ENCODE results near the gene KMT2A. TPM values are rescaled to one million over a fixed set of nuclear protein-coding genes. Genes with fewer than 3 reads are reported as not detected.
A peak's percentile ranks its signal among the peaks of the same experiment; 100 is the strongest.

The KMT2A gene
- total and polyA plus RNA-seq, 2 experiments from 2014 or later = 34.3 to 72.2 TPM

GRCh38 chr11:118442908-118443589 is 6.8 kb downstream of the KMT2A start:
- H3K36me3 ChIP-seq (ENCODE audit: insufficient read depth) = peaks cover 4% of the 10 kb centered on the region; the same call in 1 of the 2 replicates
- H2AFZ ChIP-seq = no peak overlapping the region
- no peak for ATAC-seq
- TF ChIP-seq ETS1 (IDR thresholded peaks at IDR 0.05) (no peak), ZNF331 (CRISPR knock-in tag; IDR thresholded peaks at IDR 0.05; ENCODE audit: low read depth) (no peak), CREB1 (CRISPR knock-in tag; IDR thresholded peaks at IDR 0.05; ENCODE audit: low read depth) (no peak), NANOG (IDR thresholded peaks at IDR 0.05; ENCODE audit: borderline replicate concordance) (no peak), STAT1 (IDR thresholded peaks at IDR 0.05; ENCODE audit: unreplicated experiment) (no peak), REST (IDR thresholded peaks at IDR 0.05; ENCODE audit: unreplicated experiment) (no peak), POLR2AphosphoS5 (IDR thresholded peaks at IDR 0.05; ENCODE audit: low read depth) (no peak), ZNF462 (CRISPR knock-in tag; IDR thresholded peaks at IDR 0.05) (no peak)
- H3K27me3 ChIP-seq (ENCODE audit: insufficient read depth) = no peaks in the 10 kb centered on the region
- H3K27me3 Mint-ChIP-seq (ENCODE audit: insufficient read depth, low read depth, poor library complexity) = peaks cover 3% of the 10 kb centered on the region
- no peaks in the 10 kb centered on the region; the same call in 2 of the 3 replicates for H3K9me3 Mint-ChIP-seq
- H3K27ac Mint-ChIP-seq = peak overlapping the region; percentile 3; the same call in 1 of the 2 replicates
- peaks cover 89% of the 10 kb centered on the region for H4K20me1 ChIP-seq (replicated peaks; ENCODE audit: insufficient read depth)
- no peak overlapping the region for H3K4me2 ChIP-seq
- no peak overlapping the region for H3K27ac ChIP-seq (ENCODE audit: low read depth)
- H3K4me3 ChIP-seq = no peak overlapping the region
- H3K4me3 Mint-ChIP-seq = no peak overlapping the region; the same call in 2 of the 3 replicates
- no peaks in the 10 kb centered on the region; the same call in 1 of the 2 replicates for H3F3A ChIP-seq (replicated peaks; ENCODE audit: low read depth)
- H3K79me2 ChIP-seq (replicated peaks; ENCODE audit: insufficient read depth) = peaks cover 100% of the 10 kb centered on the region
- H3K9me2 ChIP-seq (ENCODE audit: insufficient read depth) = no peaks in the 10 kb centered on the region
- peaks cover 20% of the 10 kb centered on the region for H3K36me3 Mint-ChIP-seq (ENCODE audit: low read depth)
- H3K4me1 Mint-ChIP-seq = peaks cover 52% of the 10 kb centered on the region
- H3K4me1 ChIP-seq (ENCODE audit: insufficient read depth) = peaks cover 41% of the 10 kb centered on the region
- no peak for DNase-seq (ENCODE audit: low spot score)
